C1 segment of cervical spinal cord (tissue), 14 donors: ENCODE results near the gene METTL25B.

Source experiments
- DNase-seq, 14 donors: peaks; one replicate each; lab custom pipeline; 2025; lab: John Stamatoyannopoulos, UW

METTL25B gene

GRCh38 chr1:156767101-156767878, 39.0 kb downstream of the METTL25B start, which contains the start of gene PRCC:
TSS of gene PRCC (plus strand) at chr1:156767535. CDS start at chr1:156767772, 237 bp downstream.
- DNase-seq: peak; percentile 85 to 100 (median 98)

DNA sequence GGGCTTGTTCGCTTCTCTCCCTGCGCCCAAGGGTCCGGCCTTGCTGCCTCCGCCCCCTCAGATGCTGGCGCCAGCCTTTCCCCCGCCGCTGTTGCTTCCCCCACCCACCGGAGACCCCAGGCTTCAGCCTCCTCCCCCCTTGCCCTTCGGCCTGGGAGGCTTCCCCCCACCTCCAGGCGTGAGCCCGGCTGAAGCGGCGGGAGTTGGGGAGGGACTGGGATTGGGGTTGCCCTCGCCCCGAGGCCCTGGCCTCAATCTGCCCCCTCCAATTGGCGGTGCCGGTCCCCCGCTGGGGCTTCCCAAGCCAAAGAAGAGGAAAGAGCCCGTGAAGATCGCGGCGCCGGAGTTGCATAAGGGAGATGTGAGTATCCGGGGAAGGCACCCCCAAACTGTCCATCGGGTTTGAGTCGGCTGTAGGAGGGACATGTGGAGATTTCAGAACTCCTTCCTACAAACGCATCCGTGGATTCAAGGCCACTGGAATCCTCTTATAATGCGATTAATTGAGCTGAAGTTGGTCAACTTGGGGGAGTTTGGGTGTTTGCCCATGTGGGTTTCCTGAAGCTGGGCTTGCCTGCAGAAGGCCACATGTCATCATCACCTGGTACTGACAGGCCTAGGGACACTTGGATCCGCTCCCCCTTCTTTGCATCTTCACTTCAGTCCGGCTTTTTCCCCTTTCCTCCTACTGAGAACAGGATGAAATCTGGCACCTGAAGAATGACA, 39.8 kb downstream of the METTL25B start:
- DNase-seq: peak in 9 of 14 donors; percentile 10 to 64 (median 43)

DNA sequence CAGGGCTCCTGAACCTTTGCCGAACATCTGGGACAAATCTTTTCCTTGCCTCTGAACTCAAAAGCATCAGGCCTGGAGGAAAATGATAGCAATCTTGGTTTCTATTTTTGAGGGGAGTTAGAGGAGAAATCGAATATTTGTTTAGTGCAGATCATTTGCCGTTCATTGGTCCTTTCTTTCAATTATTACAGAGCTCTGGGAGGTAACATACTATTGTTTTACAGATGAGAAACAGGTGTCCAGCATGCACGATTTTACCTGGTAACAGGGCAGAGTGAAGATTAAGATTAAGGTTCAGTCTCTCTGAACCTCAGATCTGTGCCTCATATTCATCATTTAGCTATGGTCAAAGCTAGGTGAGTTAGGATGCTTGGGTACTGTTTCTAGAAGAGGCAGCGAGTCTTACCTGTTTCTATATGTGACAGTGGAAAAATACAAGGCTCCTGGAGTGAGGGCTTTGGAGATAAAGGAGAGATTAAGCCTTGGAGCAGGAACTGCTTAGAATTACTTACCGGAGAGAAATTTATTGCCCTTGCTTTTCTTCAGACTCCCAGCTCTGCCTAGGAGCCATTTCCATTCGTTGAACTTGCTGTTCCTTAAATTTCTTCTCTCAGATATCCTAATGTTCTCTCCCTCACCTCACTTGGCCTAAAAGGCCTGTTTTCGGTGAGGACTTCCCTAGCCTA, 40.5 kb downstream of the METTL25B start:
- DNase-seq: no peak

DNA sequence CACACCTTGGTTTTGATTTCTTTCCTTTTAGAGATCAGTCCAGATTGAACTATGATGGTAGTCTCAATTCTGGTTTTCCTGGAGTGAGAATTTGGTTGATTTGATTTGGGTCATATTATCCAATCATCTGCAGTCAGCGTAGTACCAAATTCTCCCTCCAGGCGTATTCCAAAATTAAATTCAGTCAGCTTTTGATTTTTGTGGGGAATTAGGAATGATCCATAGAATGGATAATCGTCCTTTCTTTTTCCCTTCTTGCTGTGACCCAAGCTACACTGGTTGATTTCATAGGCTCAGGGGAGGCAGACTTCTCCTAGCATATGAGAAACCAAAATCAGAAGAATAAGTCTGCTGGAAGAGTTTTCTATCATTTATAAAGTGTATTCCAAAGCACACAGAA, 44.0 kb downstream of the METTL25B start:
- no peak for DNase-seq

- peak in 1 of 14 donors; percentile 8 for DNase-seq
Measured at GRCh38 chr1:156772728-156773497, 44.6 kb downstream of the METTL25B start.

DNA sequence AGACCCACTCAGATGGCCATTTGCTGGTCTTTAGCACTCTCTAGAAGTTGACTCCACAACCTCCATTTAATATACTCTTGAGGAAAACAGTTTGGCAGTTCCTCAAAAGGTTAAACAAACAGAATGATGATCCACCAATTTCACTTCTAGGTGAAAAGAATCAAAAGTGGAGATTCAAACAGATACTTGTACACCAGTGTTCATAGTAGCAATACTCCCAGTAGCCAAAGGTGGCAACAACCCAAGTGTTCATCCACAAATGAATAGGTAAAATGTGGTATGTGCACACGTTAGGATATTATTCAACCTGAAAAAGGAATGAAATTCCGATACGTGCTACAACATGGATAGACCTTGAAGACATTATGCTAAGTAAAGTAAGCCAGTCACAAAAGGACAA, 45.3 kb downstream of the METTL25B start:
- DNase-seq: no peak

DNA sequence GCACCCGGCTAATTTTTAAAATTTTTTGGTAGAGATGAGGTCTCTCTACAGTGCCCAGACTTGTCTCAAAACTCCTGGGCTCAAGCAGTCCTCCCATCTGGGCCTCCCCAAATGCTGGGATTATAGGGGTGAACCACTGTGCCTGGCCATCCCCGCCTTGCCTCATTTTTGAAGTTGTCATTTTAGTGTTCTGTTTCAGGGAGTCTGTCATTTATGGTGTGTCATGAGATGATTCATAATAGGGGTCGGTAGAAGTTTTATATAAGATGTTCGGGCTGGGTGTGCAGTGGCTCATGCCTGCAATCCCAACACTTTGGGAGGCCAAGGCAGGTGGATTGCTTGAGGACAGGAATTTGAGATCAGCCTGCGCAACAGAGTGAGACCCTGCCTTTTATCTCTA, 47.5 kb downstream of the METTL25B start:
- no peak for DNase-seq

DNA sequence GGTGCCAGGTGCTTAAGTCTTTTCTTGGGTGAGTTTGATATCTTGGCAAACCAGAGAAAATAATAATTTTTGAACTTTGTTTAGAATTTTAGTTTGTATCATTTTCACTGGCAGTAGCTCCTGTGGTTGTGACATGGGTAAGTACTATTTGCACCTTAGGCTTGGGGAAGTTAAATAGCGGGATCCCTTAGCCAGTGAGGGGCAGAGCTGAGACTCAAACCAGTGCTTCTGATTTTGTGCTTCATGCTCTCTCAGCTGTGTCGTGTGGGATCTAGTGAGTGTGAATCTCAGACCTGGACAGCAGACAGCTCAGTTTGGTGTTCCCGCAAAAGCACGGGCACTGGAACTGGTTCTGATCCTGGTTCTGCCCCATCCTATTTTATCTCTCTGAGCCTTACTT, 48.7 kb downstream of the METTL25B start:
- DNase-seq: no peak

- no peak for DNase-seq
Measured at GRCh38 chr1:156777573-156777972, 49.3 kb downstream of the METTL25B start.

DNA sequence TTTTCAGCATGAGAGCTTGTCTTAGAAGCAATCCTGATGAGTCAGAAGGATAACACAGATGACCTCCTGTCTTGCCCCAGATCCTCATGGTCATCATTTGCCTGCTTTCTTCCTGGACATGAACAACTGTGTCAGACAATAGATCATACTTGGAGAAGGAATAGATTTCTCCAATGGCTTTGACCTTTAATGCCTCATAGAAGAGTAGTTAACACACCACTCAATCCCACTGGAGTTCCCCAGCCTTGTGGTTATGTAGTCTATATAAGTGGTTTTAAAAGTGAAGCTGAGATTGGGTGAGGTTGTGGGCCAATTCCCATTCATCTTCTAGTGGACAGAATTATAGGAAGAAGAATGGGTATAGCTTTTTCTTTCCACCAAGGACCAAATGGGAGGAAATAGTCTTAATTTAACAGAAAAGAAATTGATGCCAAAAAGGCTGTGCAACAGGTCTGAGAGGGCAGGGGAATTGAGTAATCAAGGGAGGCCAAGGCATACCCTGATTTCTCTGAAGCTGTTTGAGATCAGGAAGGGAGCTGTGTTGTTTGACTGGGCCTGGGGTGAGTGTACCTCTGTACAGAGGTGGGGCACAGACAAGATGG, 53.4 kb downstream of the METTL25B start:
- DNase-seq: no peak

DNA sequence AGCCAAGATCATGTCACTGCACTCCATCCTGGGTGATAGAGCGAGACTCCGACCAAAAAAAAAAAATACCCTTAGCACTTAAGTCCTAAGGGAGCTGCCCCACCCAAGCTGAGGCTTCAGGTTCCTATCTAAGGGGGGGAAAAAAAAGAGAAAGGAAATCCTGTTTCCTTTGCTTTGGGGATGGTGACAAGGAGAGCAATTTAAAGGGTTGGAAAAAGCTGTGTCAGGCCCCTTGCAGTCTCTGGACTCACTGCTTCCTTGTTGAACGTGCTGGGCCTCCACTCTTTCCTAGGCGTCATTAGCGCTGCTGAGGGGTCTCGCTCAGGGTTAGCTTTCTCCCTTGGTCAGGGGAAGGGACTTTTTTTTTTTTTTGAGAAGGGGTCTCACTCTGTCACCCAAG, 57.2 kb downstream of the METTL25B start:
- DNase-seq: no peak
